Hematopoietic multipotent progenitor cell treated with erythropoietin and hydrocortisone succinate and interleukin-3 and kit ligand, for 8 days (in vitro differentiated cells): ENCODE measurements around the gene TIGD7.
"Not testable (repeated sequence)": the region's sequence is repeated elsewhere in the genome, so short reads cannot be mapped to it uniquely, and the experiment has no call there.

Experiments used
- DNase-seq: peaks from one replicate; pipeline ENCODE4 v3.0.0-alpha.2; 2015

Gene TIGD7

GRCh38 chr16:3282103-3282729 lies 23.0 kb downstream of the TIGD7 start:
- peak; percentile 83 for DNase-seq

- DNase-seq: no peak
These were observed 23.9 kb downstream of the TIGD7 start for GRCh38 chr16:3281222-3281820.

- DNase-seq: no peak
These were observed 28.6 kb downstream of the TIGD7 start for GRCh38 chr16:3276679-3277078.

DNA sequence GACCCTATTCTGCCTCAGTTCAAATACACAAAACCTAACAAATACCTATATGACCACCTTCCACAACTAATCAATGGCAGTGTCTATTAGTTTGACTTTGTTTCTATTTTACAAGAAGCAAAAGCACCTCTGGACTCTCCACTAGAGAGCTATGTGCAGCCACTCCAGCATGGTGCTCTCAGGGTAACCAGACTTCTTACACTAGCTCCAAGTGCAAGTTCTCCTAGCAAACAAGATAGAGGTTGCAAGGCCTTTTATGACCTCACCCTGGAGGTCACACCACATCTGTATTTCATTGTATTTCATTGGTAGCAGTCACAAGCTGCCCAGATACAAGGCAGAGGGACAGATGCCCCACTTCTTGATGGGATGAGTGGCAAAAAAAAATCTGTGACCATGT lies 30.3 kb downstream of the TIGD7 start:
- no peak for DNase-seq

DNA sequence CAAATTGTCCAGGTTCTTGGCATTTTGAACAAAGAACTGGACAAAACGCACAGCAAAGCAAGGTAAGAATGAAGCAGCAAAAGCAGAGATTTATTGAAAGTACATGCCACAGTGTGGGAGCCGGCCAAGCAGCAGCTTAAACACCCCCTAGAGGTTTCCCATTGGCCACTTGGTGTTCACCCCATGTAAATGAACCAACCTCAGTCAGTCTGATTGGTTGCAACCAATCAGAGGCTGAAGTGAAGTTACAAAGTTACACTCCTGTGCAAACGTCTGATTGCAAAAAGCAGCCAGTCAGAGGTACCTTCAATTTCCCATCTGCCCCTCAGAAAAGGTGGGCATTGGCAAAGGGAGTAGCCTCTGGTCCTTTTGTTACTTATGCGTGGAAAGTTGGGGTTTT lies 30.7 kb downstream of the TIGD7 start:
- DNase-seq: no peak

- not testable (repeated sequence) for DNase-seq
These were observed 33.9 kb downstream of the TIGD7 start for GRCh38 chr16:3271281-3271680.

DNA sequence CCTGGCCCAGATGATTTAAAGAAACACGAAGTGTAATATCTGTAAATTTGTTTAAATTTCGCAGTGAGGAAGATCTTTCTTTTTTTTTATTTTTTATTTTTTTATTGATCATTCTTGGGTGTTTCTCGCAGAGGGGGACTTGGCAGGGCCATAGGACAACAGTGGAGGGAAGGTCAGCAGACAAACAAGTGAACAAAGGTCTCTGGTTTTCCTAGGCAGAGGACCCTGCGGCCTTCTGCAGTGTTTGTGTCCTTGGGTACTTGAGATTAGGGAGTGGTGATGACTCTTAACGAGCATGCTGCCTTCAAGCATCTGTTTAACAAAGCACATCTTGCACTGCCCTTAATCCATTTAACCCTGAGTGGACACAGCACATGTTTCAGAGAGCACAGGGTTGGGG lies 34.5 kb downstream of the TIGD7 start:
- DNase-seq: not testable (repeated sequence)

GRCh38 chr16:3268294-3268693 lies 36.9 kb downstream of the TIGD7 start:
- no peak for DNase-seq

- peak; percentile 71 for DNase-seq
These were observed 38.2 kb downstream of the TIGD7 start for GRCh38 chr16:3266873-3267537.

- DNase-seq: peak; percentile 99
These were observed 40.8 kb downstream of the TIGD7 start for GRCh38 chr16:3264137-3265036.

GRCh38 chr16:3262517-3262916 lies 42.7 kb downstream of the TIGD7 start:
- DNase-seq: no peak

- DNase-seq: no peak
These were observed 45.4 kb downstream of the TIGD7 start for GRCh38 chr16:3259836-3260235.

DNA sequence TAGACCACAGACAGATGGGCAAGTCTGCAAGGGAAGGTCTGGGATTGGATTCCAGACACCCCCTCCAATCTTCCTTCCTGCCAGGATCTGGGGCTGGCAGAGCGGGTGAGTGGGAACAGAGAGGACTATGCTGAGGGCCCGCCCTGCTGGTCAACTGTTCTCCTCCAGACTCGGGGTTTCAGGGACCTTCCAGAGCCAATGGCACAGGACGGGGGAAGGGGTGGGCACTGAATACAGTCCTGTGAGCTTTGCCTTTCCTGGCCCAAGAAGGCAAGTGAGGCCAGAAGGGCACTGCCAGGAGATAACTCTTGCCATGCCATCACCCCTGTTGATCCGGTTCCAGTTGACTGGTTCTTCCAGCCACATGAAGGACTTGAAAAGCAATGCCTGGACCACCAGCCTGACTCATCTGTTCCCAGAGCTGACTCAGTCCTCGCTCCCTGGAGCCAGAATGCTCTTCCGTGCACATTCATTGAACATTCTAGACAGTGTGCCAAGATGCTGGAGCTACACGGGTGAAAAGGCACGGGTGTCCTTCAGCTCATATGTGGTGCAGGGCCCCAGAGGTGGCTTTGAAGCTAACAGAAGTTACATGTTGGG lies 48.3 kb downstream of the TIGD7 start:
- DNase-seq: no peak

GRCh38 chr16:3256146-3256865 lies 48.9 kb downstream of the TIGD7 start, which contains the start of gene MEFV:
Gene MEFV (minus strand): TSS chr16:3256633. CDS start chr16:3256587, 46 bp downstream.
- DNase-seq: no peak

- no peak for DNase-seq
These were observed 50.9 kb downstream of the TIGD7 start for GRCh38 chr16:3254309-3254708.

DNA sequence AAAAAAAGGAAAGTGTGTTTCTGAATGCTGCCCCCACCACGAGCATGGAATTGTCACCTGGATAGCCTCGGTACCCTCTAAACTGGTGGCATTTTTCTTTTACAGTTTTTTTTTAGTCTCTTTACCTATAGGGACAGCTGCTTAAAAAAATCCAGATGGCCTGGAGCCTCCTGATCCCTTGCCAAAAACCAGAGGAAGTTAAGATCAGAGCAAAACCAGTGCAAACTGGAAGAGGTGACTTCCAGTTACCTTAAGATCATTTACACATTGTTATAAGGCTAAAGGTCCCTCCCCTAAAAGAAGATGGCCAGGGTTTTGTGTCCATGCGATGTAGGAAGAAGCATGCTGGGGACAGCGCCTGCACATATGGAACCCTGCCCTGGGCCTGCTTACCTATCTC lies 52.3 kb downstream of the TIGD7 start:
- DNase-seq: no peak

DNA sequence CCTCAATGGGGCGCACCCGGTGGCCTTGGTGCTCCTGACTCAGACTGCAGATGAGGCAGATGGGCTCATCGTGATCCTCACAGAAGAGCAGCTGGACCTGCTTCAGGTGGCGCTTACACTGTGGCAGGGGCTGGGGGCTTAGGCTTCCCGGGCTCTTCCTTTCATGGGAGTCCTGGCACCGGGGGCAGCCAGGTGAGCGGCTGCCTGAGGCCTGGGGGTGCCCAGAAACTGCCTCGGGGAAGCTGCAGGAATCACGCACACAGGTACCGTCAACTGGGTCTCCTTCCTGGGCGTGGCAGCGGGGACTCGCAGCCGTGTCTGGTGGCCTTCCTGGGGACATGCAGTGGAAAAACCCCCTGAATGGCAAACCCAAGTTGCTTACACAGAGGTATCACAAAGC lies 55.8 kb downstream of the TIGD7 start:
- no peak for DNase-seq

- no peak for DNase-seq
These were observed 56.2 kb downstream of the TIGD7 start for GRCh38 chr16:3249020-3249419.
